AG08396 (cell line): ENCODE results near the gene NANOGP8.
"Not testable (repeated sequence)": the region's sequence is repeated elsewhere in the genome, so short reads cannot be mapped to it uniquely, and the experiment has no call there.

Experiments used
- DNase-seq: peaks from one replicate; pipeline ENCODE4 v3.0.0; 2012; ENCODE audit warnings: low spot score, mixed read lengths

NANOGP8 gene, protein sequence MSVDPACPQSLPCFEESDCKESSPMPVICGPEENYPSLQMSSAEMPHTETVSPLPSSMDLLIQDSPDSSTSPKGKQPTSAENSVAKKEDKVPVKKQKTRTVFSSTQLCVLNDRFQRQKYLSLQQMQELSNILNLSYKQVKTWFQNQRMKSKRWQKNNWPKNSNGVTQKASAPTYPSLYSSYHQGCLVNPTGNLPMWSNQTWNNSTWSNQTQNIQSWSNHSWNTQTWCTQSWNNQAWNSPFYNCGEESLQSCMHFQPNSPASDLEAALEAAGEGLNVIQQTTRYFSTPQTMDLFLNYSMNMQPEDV

GRCh38 chr15:35085176-35085919 lies at the start of gene NANOGP8:
Gene NANOGP8 (minus strand): TSS chr15:35085295. CDS start chr15:35085110, 185 bp downstream.
- not testable (repeated sequence) for DNase-seq

- DNase-seq, result no peak
Measured at GRCh38 chr15:35134299-35134698, 49.2 kb upstream of the NANOGP8 start.

DNA sequence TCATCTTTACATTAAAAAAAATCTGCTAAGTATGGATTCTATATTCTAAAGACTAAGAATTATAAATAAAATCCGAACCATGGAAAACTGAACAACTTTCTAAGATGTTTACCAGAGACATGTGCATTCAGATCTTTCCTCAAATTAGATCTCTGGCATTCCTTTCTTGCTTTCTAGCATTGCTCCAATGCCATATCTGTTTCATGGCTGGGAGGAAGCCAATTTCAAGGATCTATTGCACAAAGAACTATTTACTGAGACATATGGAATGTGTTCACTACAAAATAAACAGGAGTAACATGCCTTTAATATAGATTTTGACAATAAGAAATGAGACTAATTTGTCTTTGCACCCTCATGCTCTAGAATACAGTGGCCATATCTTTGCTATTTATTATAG lies 45.1 kb upstream of the NANOGP8 start:
- no peak for DNase-seq

DNA sequence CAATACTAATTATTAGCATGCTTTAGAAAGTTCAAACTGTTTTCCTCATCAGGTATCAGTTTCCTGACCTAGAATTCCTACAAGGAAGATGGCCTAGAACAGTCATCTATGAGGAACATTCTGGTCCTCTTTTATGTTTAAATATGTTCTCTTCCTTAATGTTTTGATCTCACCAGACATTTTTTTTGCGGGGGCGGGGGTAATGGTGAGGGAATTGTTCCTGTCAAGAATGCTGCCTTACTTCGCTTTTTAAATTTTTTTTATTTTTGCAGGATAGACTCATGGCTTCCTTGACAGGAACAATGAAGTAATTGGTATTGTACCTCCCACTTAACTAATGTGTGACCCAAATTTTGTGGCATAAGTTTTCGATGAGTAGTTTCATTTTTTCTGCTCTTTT lies 44.3 kb upstream of the NANOGP8 start:
- no peak for DNase-seq

- no peak for DNase-seq
Measured at GRCh38 chr15:35127717-35128116, 42.6 kb upstream of the NANOGP8 start.

DNA sequence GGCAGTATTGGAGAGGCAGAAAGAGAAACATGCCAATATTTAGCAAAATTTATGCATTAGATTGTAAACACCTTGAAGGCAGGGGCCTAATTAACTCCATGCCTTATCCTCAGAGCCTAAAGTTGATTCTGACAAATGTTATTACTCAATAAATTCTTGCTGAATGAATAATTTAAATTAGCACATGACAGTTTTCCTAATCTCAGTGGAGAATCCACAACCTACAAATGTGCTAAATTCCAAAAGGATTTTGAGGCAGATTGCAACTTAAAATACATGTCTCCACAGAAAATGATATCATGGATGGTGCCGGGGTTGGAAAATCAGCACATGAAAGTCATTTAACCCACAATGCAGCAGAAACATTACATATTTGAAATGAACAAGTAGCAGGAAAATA lies 41.1 kb upstream of the NANOGP8 start:
- no peak for DNase-seq

DNA sequence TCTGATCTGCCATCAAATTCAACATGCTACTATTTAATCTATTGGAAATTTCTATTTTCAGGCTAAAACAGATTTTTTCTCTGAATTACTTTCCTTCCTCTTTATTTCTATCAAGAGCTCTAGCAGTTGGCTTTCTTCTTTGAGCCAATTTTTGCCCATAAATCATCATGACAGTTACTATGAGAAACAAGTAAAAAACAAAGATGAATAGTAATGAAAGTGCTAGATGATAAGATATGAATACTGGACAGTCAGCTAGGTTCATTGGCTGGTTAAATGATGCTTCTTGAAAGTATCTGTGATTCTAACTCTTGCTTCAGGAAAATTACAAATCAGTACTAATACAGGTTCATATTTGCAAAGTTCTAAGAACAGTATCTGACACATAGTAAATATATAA lies 38.6 kb upstream of the NANOGP8 start:
- no peak for DNase-seq

- DNase-seq, result no peak
Measured at GRCh38 chr15:35121611-35122359, 36.7 kb upstream of the NANOGP8 start.

DNA sequence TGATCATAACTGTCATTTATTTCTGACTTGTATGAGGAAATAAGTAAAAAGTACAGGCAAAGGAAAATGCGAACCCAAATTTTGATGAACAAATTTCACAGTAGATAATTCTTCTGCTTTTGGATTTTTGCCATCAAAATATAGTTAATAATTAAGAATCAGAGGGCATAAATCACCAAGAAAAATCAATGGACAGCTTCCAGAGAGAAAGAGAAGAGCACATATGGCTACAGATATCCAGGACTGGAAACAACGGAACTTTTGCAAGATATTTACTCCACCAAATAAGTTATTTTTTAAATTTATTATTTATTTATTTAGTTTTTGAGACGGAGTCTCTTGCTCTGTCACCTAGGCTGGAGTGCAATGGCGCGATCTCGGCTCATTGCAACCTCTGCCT lies 35.1 kb upstream of the NANOGP8 start:
- no peak for DNase-seq

DNA sequence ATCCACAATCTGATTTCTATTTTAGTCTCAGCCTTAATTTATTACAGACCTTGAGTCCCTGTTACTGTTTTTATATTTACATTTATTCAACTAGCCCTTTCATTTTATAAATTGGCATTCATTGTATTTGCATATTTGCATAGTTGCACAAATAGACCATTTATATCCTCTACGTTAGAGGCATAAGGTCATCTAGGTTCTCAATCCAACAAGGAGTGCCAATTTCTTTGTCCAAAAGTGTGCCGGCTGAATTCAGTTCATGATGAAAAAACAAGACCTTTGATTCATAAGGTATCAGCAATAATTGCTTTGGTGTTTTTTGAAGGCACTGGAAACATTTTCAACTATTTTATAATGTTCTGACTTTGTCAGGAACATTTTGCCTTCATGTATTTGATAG lies 33.9 kb upstream of the NANOGP8 start:
- DNase-seq, result no peak

DNA sequence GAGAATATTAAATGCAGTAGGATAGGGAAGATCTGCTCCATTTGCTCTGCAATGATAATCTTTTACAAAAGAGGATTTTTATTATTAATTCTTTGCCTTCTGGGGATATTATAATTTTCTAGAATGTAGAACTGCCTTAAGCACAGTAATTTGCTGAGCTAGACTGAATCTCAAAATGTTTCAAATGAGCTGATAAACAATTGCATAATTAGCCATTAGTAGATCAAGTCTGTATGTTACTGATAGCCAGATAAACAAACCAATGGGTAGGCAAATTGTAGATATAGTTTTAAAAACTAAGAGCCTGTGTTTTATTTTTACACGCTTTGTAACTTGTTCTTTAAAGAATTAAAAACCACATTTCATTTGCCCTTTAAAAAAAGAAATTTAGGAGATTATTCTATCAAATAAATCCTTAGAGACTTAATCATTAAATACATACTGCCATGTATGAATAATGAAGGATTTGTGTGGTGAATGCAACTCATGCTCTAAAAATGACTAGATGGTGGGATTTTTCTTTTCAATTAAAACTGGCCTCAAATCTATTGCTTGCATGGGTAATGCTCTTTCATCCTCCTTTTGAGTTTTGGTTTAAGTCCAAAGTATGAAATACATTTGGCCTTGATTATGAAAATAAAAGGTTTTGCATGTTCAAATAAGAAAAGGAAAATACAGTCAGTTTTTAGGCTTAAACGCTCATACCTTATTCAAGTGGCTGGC lies 32.6 kb upstream of the NANOGP8 start:
- DNase-seq, result peak; percentile 26

- DNase-seq, result no peak
Measured at GRCh38 chr15:35115155-35115725, 30.1 kb upstream of the NANOGP8 start.

- DNase-seq, result no peak
Measured at GRCh38 chr15:35112346-35112745, 27.3 kb upstream of the NANOGP8 start.

DNA sequence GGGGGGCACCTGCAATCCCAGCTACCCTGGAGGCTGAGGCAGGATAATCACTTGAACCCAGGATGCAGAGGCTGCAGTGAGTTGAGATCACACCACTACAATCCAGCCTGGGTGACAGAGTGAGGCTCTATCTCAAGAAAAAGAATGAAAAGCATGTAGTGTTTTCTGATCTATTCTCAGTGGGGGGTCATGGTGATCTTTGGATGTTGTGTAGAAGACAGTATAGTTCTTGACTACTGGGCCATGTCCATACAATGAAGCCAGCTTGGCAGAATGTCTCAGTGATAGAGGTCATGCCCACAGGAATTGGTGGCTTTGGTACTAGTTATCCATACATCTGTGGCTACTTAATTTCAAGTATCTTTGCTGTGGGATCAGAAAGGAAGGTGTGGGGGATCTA lies 26.8 kb upstream of the NANOGP8 start:
- no peak for DNase-seq

GRCh38 chr15:35108453-35108852 lies 23.4 kb upstream of the NANOGP8 start:
- DNase-seq, result no peak

GRCh38 chr15:35107561-35107960 lies 22.5 kb upstream of the NANOGP8 start:
- DNase-seq, result no peak

GRCh38 chr15:35107122-35107521 lies 22.0 kb upstream of the NANOGP8 start:
- peak; percentile 48 for DNase-seq

GRCh38 chr15:35104526-35105147 lies 19.5 kb upstream of the NANOGP8 start:
- DNase-seq, result no peak

- no peak for DNase-seq
Measured at GRCh38 chr15:35102186-35102585, 17.1 kb upstream of the NANOGP8 start.

GRCh38 chr15:35101335-35101734 lies 16.2 kb upstream of the NANOGP8 start:
- DNase-seq, result no peak

DNA sequence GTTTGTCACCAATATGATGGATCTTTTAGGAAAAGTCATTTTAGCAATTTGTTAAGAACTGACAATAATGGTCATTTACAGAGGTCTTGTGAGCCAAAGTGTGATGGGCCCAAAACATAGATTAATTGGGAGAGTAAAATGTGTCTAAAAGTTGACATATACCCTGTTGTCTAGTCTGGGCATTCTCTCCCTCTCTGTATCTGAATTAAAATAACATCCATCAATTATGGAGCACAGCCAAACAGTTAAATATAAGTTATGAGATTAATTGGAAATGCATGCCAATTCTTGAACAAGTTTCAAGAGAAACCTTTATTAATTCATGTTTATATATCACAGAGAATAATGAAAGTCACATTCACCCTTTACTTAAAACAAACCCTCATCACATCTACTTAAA lies 13.6 kb upstream of the NANOGP8 start:
- DNase-seq, result no peak
